HepG2 (cell line): ENCODE data around the gene HIF1AN. TPM values are rescaled to one million over a fixed set of nuclear protein-coding genes. Genes with fewer than 3 reads are reported as not detected.

Source experiments
- BCL6 ChIP-seq: IDR thresholded peaks from 2 replicates; pipeline ENCODE4 v1.6.1; 2016; ENCODE audit warnings: missing genetic modification reagents, missing compliant biosample characterization
- CHCHD3 ChIP-seq: sonication (generic); formaldehyde crosslinking; IDR thresholded peaks from 2 replicates; pipeline ENCODE4 v1.8.0; 2022; ENCODE audit warnings: mild to moderate bottlenecking, missing genetic modification reagents, moderate library complexity
- ERF ChIP-seq: IDR thresholded peaks from 2 replicates; pipeline ENCODE4 v1.6.1; 2018; ENCODE audit warnings: missing biosample characterization, missing genetic modification reagents
- FOXC1 ChIP-seq: sonication (generic); formaldehyde crosslinking; IDR thresholded peaks from 2 replicates; pipeline ENCODE4 v1.8.0; 2022; ENCODE audit warnings: mild to moderate bottlenecking, missing genetic modification reagents, borderline replicate concordance
- JUND ChIP-seq: sonication (generic); formaldehyde crosslinking; IDR thresholded peaks from 2 replicates; pipeline ENCODE4 v1.8.0; 2022; ENCODE audit warnings: mild to moderate bottlenecking, missing genetic modification reagents
- KDM5A ChIP-seq: fragments of 200-600 bp; sonication (generic); IDR thresholded peaks from 2 replicates; pipeline ENCODE4 v1.7.0; 2018; ENCODE audit warnings: antibody characterized with exemption, mild to moderate bottlenecking, low read length, borderline replicate concordance
- MEIS1 ChIP-seq: sonication (generic); formaldehyde crosslinking; IDR thresholded peaks from 2 replicates; pipeline ENCODE4 v1.9.0; 2021; ENCODE audit warnings: mild to moderate bottlenecking, missing genetic modification reagents, moderate library complexity, borderline replicate concordance
- PAX8 ChIP-seq: sonication (generic); formaldehyde crosslinking; IDR thresholded peaks from 2 replicates; pipeline ENCODE4 v1.8.0; 2022; ENCODE audit warnings: mild to moderate bottlenecking, missing genetic modification reagents, borderline replicate concordance
- REXO4 ChIP-seq: sonication (generic); formaldehyde crosslinking; IDR thresholded peaks from 2 replicates; pipeline ENCODE4 v1.8.0; 2022; ENCODE audit warnings: missing genetic modification reagents, mild to moderate bottlenecking, borderline replicate concordance
- SIX1 ChIP-seq: sonication (generic); formaldehyde crosslinking; IDR thresholded peaks from 2 replicates; pipeline ENCODE4 v1.4.0; 2020; ENCODE audit warnings: missing genetic modification reagents, borderline replicate concordance
- ZNF225 ChIP-seq: sonication (generic); formaldehyde crosslinking; IDR thresholded peaks from 2 replicates; pipeline ENCODE4 v1.4.0; 2020; ENCODE audit warnings: mild to moderate bottlenecking, missing genetic modification reagents
- ZNF264 ChIP-seq: sonication (generic); formaldehyde crosslinking; IDR thresholded peaks from 2 replicates; pipeline ENCODE4 v1.4.0; 2020; ENCODE audit warnings: missing genetic modification reagents
- ZNF567 ChIP-seq: sonication (generic); formaldehyde crosslinking; IDR thresholded peaks from 2 replicates; pipeline ENCODE4 v1.8.1; 2023; ENCODE audit warnings: mild to moderate bottlenecking, missing genetic modification reagents, borderline replicate concordance
- ZSCAN31 ChIP-seq: sonication (generic); formaldehyde crosslinking; IDR thresholded peaks from 2 replicates; pipeline ENCODE4 v1.5.0; 2020; ENCODE audit warnings: low read depth, mild to moderate bottlenecking, missing genetic modification reagents
- polyA plus RNA-seq, 8 experiments: library from polyadenylated mRNA; depleted of rRNA in 3 of 8; stranded (reverse) in 7 of 8; unstranded in 1 of 8; fragments of >200 nt; fragmentation: Illumina TruSeq in 4 of 8; extraction: Trizol in 4 of 8; gene quantifications; 2 replicates each; pipeline versions ENCODE4 v1.2.1 to v1.2.3, GENCODE V29; 2011 to 2016; ENCODE audit warnings: low read depth in 4 of 8, missing spikeins in 1 of 8, mixed read lengths in 1 of 8; ENCODE audit not compliant: insufficient read depth in 1 of 8
- total RNA-seq, 5 experiments: library from RNA; depleted of rRNA; stranded (reverse); fragments of >200 nt; fragmentation: Illumina TruSeq; extraction: Trizol; gene quantifications; 2 replicates each; pipeline ENCODE4 v1.2.3, GENCODE V29; 2016; ENCODE audit warnings: low read depth in 1 of 5
- TF ChIP-seq, protein P1 (sequence below): sonication (generic); formaldehyde crosslinking; IDR thresholded peaks from 2 replicates; pipeline ENCODE4 v1.5.0; 2020; ENCODE audit warnings: missing genetic modification reagents
- TF ChIP-seq, protein P2 (sequence below): fragments of 450-650 bp; IDR thresholded peaks from 2 replicates; pipeline ENCODE4 v1.6.1; 2017; ENCODE audit warnings: mild to moderate bottlenecking
- TF ChIP-seq, protein P3 (sequence below): fragments of 450-650 bp; IDR thresholded peaks from 2 replicates; pipeline ENCODE4 v1.6.1; 2016
- TF ChIP-seq, protein P4 (sequence below): sonication (generic); formaldehyde crosslinking; IDR thresholded peaks from 2 replicates; pipeline ENCODE4 v1.4.0; 2020; ENCODE audit warnings: missing genetic modification reagents
- TF ChIP-seq, protein P5 (sequence below): sonication (generic); formaldehyde crosslinking; IDR thresholded peaks from 2 replicates; pipeline ENCODE4 v1.4.0; 2020; ENCODE audit warnings: missing genetic modification reagents
- TF ChIP-seq, protein P6 (sequence below): sonication (generic); formaldehyde crosslinking; IDR thresholded peaks from 2 replicates; pipeline ENCODE4 v1.5.0; 2020; ENCODE audit warnings: missing genetic modification reagents, mild to moderate bottlenecking, borderline replicate concordance

The HIF1AN gene
- total and polyA plus RNA-seq, 2 of the 13 experiments (the other 11 are each of a cell fraction or from before 2014, with no cell fraction given), result 8.6 to 10.7 TPM

DNA sequence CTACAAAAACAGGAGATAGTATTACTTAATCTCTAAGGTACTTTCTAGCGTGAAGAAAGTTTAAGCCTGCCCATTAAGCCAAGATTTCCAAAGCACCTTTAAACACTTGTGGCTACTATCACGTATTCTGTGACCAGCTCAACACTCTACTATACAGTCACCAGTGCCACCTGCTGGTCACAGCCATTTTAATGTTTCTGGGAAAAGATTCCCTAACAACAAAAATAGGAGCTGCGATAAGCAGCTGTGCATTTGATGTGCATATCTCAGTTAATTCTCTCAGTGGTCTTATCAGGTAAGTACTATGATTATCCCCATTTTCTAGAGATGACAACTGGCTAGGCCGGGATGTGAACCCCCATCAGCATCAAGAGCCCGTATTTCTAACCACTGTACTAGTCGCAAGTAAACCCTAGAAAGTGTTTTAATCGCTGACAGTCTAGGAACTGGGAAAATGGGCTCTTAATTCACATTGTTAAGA lies 16.9 kb upstream of the HIF1AN start (continued):
- TF ChIP-seq, protein P1, sequence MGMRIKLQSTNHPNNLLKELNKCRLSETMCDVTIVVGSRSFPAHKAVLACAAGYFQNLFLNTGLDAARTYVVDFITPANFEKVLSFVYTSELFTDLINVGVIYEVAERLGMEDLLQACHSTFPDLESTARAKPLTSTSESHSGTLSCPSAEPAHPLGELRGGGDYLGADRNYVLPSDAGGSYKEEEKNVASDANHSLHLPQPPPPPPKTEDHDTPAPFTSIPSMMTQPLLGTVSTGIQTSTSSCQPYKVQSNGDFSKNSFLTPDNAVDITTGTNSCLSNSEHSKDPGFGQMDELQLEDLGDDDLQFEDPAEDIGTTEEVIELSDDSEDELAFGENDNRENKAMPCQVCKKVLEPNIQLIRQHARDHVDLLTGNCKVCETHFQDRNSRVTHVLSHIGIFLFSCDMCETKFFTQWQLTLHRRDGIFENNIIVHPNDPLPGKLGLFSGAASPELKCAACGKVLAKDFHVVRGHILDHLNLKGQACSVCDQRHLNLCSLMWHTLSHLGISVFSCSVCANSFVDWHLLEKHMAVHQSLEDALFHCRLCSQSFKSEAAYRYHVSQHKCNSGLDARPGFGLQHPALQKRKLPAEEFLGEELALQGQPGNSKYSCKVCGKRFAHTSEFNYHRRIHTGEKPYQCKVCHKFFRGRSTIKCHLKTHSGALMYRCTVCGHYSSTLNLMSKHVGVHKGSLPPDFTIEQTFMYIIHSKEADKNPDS (CRISPR knock-in tag), result no peak
- no peak for TF ChIP-seq ZSCAN31 (CRISPR knock-in tag)
- TF ChIP-seq FOXC1 (CRISPR knock-in tag), result no peak
- no peak for TF ChIP-seq REXO4 (CRISPR knock-in tag)
- TF ChIP-seq, protein P2, sequence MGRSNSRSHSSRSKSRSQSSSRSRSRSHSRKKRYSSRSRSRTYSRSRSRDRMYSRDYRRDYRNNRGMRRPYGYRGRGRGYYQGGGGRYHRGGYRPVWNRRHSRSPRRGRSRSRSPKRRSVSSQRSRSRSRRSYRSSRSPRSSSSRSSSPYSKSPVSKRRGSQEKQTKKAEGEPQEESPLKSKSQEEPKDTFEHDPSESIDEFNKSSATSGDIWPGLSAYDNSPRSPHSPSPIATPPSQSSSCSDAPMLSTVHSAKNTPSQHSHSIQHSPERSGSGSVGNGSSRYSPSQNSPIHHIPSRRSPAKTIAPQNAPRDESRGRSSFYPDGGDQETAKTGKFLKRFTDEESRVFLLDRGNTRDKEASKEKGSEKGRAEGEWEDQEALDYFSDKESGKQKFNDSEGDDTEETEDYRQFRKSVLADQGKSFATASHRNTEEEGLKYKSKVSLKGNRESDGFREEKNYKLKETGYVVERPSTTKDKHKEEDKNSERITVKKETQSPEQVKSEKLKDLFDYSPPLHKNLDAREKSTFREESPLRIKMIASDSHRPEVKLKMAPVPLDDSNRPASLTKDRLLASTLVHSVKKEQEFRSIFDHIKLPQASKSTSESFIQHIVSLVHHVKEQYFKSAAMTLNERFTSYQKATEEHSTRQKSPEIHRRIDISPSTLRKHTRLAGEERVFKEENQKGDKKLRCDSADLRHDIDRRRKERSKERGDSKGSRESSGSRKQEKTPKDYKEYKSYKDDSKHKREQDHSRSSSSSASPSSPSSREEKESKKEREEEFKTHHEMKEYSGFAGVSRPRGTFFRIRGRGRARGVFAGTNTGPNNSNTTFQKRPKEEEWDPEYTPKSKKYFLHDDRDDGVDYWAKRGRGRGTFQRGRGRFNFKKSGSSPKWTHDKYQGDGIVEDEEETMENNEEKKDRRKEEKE, result no peak
- TF ChIP-seq, protein P3, sequence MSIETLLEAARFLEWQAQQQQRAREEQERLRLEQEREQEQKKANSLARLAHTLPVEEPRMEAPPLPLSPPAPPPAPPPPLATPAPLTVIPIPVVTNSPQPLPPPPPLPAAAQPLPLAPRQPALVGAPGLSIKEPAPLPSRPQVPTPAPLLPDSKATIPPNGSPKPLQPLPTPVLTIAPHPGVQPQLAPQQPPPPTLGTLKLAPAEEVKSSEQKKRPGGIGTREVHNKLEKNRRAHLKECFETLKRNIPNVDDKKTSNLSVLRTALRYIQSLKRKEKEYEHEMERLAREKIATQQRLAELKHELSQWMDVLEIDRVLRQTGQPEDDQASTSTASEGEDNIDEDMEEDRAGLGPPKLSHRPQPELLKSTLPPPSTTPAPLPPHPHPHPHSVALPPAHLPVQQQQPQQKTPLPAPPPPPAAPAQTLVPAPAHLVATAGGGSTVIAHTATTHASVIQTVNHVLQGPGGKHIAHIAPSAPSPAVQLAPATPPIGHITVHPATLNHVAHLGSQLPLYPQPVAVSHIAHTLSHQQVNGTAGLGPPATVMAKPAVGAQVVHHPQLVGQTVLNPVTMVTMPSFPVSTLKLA, result no peak
- TF ChIP-seq ZNF225, result no peak
- TF ChIP-seq JUND (CRISPR knock-in tag), result no peak
- TF ChIP-seq ERF (CRISPR knock-in tag), result peak; percentile 18; the same call in 1 of the 2 replicates
- TF ChIP-seq KDM5A, result no peak
- no peak for TF ChIP-seq ZNF264 (CRISPR knock-in tag)
- TF ChIP-seq, protein P4, sequence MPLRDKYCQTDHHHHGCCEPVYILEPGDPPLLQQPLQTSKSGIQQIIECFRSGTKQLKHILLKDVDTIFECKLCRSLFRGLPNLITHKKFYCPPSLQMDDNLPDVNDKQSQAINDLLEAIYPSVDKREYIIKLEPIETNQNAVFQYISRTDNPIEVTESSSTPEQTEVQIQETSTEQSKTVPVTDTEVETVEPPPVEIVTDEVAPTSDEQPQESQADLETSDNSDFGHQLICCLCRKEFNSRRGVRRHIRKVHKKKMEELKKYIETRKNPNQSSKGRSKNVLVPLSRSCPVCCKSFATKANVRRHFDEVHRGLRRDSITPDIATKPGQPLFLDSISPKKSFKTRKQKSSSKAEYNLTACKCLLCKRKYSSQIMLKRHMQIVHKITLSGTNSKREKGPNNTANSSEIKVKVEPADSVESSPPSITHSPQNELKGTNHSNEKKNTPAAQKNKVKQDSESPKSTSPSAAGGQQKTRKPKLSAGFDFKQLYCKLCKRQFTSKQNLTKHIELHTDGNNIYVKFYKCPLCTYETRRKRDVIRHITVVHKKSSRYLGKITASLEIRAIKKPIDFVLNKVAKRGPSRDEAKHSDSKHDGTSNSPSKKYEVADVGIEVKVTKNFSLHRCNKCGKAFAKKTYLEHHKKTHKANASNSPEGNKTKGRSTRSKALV, result no peak
- TF ChIP-seq, protein P5, sequence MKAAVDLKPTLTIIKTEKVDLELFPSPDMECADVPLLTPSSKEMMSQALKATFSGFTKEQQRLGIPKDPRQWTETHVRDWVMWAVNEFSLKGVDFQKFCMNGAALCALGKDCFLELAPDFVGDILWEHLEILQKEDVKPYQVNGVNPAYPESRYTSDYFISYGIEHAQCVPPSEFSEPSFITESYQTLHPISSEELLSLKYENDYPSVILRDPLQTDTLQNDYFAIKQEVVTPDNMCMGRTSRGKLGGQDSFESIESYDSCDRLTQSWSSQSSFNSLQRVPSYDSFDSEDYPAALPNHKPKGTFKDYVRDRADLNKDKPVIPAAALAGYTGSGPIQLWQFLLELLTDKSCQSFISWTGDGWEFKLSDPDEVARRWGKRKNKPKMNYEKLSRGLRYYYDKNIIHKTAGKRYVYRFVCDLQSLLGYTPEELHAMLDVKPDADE (CRISPR knock-in tag), result no peak
- TF ChIP-seq BCL6, result peak; percentile 4; the same call in 1 of the 2 replicates
- 0 out of 2 replicates have a peak, but pooled peaks have one; percentile 15 for TF ChIP-seq MEIS1
- no peak for TF ChIP-seq PAX8 (CRISPR knock-in tag)
- TF ChIP-seq SIX1 (CRISPR knock-in tag), result no peak
- TF ChIP-seq CHCHD3 (CRISPR knock-in tag), result no peak
- TF ChIP-seq ZNF567 (CRISPR knock-in tag), result no peak
- TF ChIP-seq, protein P6, sequence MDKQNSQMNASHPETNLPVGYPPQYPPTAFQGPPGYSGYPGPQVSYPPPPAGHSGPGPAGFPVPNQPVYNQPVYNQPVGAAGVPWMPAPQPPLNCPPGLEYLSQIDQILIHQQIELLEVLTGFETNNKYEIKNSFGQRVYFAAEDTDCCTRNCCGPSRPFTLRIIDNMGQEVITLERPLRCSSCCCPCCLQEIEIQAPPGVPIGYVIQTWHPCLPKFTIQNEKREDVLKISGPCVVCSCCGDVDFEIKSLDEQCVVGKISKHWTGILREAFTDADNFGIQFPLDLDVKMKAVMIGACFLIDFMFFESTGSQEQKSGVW (CRISPR knock-in tag), result no peak
